ENCODE data around the gene CCNB1IP1.
"Not testable (repeated sequence)": the region's sequence is repeated elsewhere in the genome, so short reads cannot be mapped to it uniquely, and the experiment has no call there.

Gene CCNB1IP1

DNA sequence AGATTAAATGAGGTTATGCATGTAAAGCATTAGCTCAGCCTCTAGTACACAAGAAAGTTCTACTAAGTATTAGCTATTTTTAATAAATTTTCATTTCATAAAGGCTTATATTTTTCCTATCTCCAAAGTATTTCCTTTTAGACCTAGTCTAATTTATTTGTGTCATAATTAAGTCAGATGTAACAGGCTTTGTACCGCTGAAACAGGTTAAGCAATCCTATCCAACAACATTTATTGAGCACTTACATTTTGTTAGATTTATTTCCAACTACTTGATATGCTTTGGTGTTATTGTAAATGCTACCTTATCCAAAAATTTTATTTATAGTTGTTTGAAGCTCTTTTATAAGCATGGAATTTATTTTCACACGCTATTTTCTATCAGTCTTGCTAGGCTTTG lies 8.6 kb upstream of the CCNB1IP1 start:
- TF ChIP-seq, protein P1, sequence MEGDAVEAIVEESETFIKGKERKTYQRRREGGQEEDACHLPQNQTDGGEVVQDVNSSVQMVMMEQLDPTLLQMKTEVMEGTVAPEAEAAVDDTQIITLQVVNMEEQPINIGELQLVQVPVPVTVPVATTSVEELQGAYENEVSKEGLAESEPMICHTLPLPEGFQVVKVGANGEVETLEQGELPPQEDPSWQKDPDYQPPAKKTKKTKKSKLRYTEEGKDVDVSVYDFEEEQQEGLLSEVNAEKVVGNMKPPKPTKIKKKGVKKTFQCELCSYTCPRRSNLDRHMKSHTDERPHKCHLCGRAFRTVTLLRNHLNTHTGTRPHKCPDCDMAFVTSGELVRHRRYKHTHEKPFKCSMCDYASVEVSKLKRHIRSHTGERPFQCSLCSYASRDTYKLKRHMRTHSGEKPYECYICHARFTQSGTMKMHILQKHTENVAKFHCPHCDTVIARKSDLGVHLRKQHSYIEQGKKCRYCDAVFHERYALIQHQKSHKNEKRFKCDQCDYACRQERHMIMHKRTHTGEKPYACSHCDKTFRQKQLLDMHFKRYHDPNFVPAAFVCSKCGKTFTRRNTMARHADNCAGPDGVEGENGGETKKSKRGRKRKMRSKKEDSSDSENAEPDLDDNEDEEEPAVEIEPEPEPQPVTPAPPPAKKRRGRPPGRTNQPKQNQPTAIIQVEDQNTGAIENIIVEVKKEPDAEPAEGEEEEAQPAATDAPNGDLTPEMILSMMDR (IDR thresholded peaks at IDR 0.05; ENCODE audit: control extremely low read depth, extremely low read depth, low read depth, missing control alignments): no peak
- ChIA-PET POLR2A (interaction anchor here (0.6 to 3.1 kb wide), 6 partner anchors 9 to 341 kb away, joined by 3 to 26 read pairs (median 13); partner anchors contain the start of genes APEX1, CCNB1IP1, OSGEP and PIP4P1), CTCF (interaction anchor here (0.6 to 5.0 kb wide), 8 partner anchors 9 to 271 kb away, joined by 3 to 45 read pairs (median 4); partner anchors contain the start of gene CCNB1IP1)
- no peak for DNase-seq (ENCODE audit: extremely low spot score)

DNA sequence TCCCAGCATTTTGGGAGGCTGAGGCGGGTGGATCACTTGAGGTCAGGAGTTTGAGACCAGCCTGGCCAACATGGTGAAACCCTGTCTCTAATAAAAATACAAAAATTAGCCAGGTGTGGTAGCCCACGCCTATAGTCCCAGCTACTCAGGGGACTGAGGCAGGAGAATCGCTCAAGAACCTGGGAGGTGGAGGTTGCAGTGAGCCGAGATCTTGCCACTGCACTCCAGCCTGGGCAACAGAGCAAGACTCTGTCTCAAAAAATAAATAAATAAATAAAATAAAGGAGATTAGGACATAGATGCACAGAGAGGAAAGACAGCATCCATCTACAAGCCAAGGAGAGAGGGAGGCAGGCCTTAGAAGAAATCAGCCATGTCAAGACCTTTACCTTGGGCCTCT lies 8.0 kb upstream of the CCNB1IP1 start:
- ChIA-PET CTCF (interaction anchor here (0.6 to 5.0 kb wide), 8 partner anchors 8 to 272 kb away, joined by 3 to 45 read pairs (median 4); partner anchors contain the start of gene CCNB1IP1), POLR2A (interaction anchor here (3.1 kb wide), 1 partner anchor 114 kb away, joined by 13 read pairs; the partner anchor contains the start of genes APEX1 and OSGEP)

DNA sequence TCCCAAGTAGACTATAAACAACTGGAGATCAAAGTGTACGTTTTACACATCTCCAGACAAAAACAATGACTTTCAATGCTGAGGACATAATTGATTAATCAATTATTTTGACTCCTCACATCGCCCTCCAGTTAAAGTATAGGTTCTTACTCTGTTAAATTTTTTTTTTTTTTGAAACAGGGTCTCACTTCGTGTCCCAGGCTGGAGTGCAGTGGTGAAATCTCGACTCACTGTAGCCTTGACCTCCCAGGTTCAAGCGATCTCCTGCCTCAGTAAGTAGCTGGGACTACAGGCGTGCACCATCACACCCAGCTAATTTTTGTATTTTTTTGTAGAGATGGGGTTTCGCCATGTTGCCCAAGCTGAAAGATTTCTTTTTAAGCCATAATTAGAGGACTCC lies 938 bp upstream of the CCNB1IP1 start:
- no peak for DNase-seq (ENCODE audit: extremely low spot score)
- TF ChIP-seq, protein P1 (IDR thresholded peaks at IDR 0.05; ENCODE audit: control extremely low read depth, extremely low read depth, low read depth, missing control alignments): no peak
- CTCF ChIA-PET: interaction anchor here (1.2 to 3.3 kb wide), 4 partner anchors 9 to 279 kb away, joined by 3 to 19 read pairs (median 4); partner anchors contain the start of gene PARP2
- POLR2A ChIA-PET: interaction anchor here (0.7 to 2.2 kb wide), 2 partner anchors 9 to 20 kb away, joined by 3 to 21 read pairs; partner anchors contain the start of gene PARP2

More for the DNA sequence above, 8.0 kb upstream of the CCNB1IP1 start:
- DNase-seq (ENCODE audit: extremely low spot score): not testable (repeated sequence)

DNA sequence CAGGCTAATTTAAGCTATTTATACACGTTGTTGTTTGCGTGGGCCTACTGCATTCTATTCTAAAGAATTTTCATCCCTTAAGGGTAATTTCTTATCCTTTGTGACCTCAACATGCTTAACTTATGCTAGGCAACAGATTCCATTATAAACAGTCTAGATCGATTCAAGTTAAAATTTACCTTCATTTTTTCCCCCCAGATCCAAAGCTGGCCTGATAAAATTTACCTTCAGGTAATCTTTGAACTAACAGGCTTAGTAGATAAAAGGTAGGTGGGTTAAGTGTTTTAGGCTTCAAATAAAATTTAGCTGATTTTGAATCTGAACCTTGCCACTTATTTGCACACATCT lies 389 bp upstream of the CCNB1IP1 start:
- POLR2A ChIA-PET: interaction anchor here (0.7 to 2.2 kb wide), 2 partner anchors 9 to 21 kb away, joined by 3 to 21 read pairs; partner anchors contain the start of gene PARP2
- TF ChIP-seq, protein P1 (IDR thresholded peaks at IDR 0.05; ENCODE audit: control extremely low read depth, extremely low read depth, low read depth, missing control alignments): no peak
- CTCF ChIA-PET: interaction anchor here (1.2 to 3.3 kb wide), 5 partner anchors 10 to 280 kb away, joined by 3 to 19 read pairs (median 5); partner anchors contain the start of gene PARP2
- no peak for DNase-seq (ENCODE audit: extremely low spot score)

DNA sequence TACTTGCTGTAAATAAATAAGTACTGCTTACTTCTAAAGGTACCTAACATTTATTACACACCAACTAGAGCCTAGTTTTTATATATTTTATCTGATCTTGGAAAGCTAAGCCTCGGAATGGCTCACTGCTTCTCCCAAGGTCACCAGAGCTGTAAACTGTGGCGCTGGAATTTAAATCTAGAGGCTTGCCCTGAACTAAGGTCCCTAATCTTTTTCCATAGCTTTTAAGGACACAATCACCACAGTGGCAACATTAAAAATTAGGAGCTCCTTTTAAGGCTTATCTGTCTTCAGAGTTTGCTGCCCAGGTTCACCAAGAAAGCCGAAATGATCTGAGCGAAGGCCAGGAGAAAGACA lies 670 bp downstream of the CCNB1IP1 start:
- TF ChIP-seq, protein P1 (IDR thresholded peaks at IDR 0.05; ENCODE audit: control extremely low read depth, extremely low read depth, low read depth, missing control alignments): no peak
- POLR2A ChIA-PET: interaction anchor here (2.2 kb wide), 1 partner anchor 10 kb away, joined by 21 read pairs; the partner anchor contains the start of gene PARP2
- no peak for DNase-seq (ENCODE audit: extremely low spot score)
- CTCF ChIA-PET: interaction anchor here (0.7 to 3.3 kb wide), 8 partner anchors 11 to 639 kb away, joined by 3 to 19 read pairs (median 4); partner anchors contain the start of genes PARP2 and TTC5

DNA sequence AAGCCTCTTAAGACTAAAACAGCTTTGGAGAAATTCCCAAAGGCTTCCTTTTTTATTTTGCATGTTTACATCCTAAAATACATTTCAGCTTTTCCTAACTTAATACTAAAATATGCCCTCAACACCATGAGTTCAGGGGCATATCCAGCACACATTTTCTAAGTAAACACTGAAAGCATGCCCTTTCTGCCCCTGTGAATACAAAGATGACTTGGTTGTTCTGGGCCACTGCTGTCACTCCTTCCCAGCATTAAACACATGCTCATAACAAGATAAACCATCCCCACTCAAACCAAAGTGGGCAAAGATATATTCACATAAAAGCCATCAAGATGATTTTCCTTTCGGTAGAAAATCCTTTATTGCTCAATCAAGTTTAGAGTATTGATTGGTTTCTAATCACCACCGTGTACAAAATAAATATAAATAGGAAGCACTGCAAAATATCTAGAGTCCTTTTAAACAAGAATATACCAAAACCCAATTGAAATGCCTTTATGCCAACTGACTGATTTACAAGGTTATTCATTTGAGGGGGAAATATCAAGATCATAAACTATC lies 1.9 kb downstream of the CCNB1IP1 start:
- ChIA-PET POLR2A (interaction anchor here (0.7 to 2.1 kb wide), 2 partner anchors 12 to 130 kb away, joined by 3 to 10 read pairs; partner anchors contain the start of genes PARP2 and PIP4P1), CTCF (interaction anchor here (3.3 to 5.8 kb wide), 4 partner anchors 9 to 14 kb away, joined by 19 to 45 read pairs (median 40); partner anchors contain the start of gene PARP2)

More for the DNA sequence above, 1.9 kb downstream of the CCNB1IP1 start:
- DNase-seq (ENCODE audit: extremely low spot score): no peak
- TF ChIP-seq, protein P1 (IDR thresholded peaks at IDR 0.05; ENCODE audit: control extremely low read depth, extremely low read depth, low read depth, missing control alignments): no peak
